Measurements from ENCODE around the gene CNTNAP2.
"Not testable (repeated sequence)": the region's sequence is repeated elsewhere in the genome, so short reads cannot be mapped to it uniquely, and the experiment has no call there.

The CNTNAP2 gene

GRCh38 chr7:148255333-148255732, 2138.7 kb downstream of the CNTNAP2 start:
- DNase-seq = no peak

DNA sequence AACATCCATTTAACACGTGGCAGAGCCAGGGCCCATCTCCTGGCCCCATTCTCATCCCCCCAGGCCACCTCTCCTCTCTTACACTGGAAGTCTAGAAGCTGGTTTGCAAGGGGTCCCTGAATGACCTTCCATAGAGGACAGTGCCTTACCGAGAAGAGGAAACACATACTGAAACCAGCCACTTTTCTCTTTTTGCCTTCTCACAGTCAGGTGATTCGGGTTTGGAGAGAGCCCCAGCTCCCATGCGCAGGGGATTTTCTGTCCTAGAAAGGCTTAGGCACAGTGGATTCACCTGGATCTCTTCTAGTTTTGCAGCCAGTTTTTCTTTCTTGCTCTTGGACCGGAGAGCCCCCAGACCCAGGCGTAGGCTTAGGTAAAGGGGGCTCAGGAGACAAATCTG, 2139.8 kb downstream of the CNTNAP2 start:
- no peak for DNase-seq

DNA sequence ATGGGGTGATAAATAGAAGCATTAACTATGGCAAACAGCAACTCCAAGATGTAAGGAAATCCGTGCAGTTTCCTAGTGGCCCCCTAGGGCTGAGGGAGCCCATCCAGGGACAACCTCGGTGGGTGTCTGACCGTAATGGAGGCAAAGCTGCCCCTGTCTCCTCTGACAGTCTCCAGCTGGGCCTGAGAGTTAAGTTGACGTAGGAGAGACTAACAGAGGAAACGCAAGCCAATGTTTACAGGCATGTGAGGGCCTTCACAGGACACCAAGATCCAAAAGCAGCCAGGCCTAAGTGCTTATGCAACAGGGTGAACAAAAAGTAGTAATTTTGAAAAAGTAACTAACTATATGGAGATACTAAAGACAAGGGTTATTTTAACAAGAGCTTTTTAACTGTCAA, 2144.0 kb downstream of the CNTNAP2 start:
- no peak for DNase-seq

DNA sequence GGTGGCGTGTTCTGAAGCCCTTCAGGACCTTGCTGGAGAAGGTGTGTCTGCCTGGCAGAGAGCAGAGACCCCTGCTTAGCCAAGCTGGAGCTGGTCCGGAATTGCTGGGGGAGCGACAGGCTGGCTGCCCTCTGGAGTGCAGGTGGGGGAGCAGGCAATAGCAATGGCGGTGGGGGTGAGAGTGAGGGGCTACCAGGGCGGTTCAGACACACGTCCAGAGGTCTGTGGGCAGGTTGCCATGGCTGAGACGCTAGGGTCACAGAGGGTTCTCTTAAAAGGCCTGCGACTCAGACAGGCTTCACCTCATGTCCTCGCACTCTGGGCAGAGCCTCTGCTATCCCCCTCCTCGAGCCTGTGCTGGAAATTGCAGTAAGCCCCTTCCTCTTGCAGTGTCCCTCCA, 2144.9 kb downstream of the CNTNAP2 start:
- no peak for DNase-seq

- DNase-seq = no peak
These were observed 2145.5 kb downstream of the CNTNAP2 start for GRCh38 chr7:148261996-148262688.

GRCh38 chr7:148262721-148263229, 2146.2 kb downstream of the CNTNAP2 start:
- DNase-seq = peak in 4 of 5 donors; percentile 30 to 50 (median 34)

DNA sequence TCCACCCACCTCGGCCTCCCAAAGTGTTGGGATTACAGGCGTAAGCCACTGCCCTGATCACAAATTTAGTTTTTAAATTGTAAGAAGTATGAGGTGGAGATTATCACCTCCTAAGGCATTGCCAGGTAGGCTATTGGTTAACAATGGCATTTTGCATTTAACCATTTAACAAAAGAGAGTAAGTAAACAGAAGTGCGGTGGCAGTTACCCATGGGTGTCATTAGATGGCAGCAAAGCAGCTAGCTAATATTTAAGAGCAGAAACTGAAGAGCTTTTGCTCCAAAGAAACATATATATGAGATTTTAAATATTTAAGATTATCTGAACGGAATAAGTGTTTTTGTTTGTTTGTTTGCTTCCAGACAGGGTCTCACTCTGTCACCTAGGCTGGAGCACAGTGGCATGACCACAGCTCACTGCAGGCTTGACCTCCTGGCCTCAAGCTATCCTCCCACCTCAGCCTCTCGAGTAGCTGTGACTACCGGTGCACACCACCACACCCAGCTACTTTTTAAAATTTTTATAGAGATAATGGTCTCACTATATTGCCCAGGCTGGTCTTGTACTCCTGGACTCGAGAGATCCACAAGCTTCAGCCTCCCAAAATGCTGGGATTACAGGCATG, 2148.4 kb downstream of the CNTNAP2 start:
- DNase-seq = no peak

GRCh38 chr7:148265896-148266295, 2149.3 kb downstream of the CNTNAP2 start:
- no peak for DNase-seq

GRCh38 chr7:148266795-148267194, 2150.2 kb downstream of the CNTNAP2 start:
- DNase-seq = no peak

DNA sequence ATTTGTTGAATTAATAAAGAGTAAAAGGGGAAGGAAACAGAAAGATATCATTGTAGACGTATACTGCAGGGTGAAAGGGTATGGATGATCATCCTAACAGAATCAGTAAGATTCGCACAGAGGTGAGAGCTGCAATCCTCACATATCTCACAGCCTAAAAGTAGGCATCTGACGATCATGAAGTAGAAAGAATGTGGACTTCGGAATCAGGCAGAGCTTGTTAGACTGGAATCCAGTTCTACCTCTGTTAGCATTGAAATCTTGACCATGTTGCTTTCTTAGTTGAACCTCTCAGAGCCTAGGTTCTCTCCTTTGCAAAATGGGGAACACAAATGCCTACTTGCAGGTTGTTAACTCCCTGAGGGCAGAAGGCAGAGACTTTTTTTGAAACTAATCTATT, 2154.0 kb downstream of the CNTNAP2 start:
- DNase-seq = no peak

DNA sequence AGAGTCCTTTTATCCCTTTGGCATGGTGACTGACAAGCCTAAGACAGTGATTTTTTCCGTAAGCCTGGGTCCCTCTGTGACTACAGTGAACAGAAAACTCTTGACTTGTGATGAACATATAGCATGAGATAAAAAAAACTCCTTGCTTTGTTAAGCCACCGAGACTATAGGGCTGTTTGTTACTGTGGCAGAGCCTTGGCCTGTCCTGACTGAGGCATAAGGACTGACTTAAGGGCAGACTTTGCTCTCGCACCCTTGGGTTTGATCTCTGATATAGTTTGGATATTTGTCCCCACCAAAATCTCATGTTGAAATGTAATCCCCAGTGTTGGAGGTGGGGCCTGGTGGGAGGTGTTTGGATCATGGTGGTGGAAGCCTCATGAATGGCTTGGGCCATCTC, 2157.5 kb downstream of the CNTNAP2 start:
- no peak for DNase-seq

- DNase-seq = no peak
These were observed 2158.8 kb downstream of the CNTNAP2 start for GRCh38 chr7:148275359-148275890.

- no peak for DNase-seq
These were observed 2159.9 kb downstream of the CNTNAP2 start for GRCh38 chr7:148276314-148277041.

DNA sequence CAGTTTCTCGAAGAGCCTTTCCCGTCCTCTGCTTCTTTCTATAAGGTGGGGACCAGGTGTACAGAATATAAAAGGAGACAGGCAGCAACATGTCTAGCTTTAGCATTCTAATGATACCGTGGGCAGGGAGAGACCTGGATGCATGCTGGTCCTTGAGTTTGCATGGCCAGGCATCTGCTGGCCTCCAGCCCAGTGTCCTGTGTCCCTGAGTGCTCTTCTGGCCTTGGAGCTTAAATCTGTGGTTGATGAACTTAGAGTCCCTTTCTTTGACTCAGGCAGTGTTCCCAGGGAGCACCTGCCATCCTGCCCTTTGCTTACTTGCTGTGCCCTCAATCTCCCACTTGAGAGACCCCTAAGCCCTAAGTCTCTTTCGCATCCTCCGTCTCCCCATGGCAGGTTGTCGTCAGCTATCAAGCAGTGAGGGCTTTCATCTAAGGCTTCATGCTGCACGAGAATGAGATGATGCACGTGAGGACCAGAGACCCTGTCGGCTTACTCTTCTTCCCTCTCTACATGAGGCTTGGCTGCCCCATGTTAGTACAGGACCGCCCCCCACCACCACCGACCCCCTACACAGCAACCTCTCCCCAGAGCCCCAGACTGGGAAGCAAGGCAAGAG, 2160.6 kb downstream of the CNTNAP2 start:
- DNase-seq = no peak

GRCh38 chr7:148286150-148286549, 2169.5 kb downstream of the CNTNAP2 start:
- no peak for DNase-seq

DNA sequence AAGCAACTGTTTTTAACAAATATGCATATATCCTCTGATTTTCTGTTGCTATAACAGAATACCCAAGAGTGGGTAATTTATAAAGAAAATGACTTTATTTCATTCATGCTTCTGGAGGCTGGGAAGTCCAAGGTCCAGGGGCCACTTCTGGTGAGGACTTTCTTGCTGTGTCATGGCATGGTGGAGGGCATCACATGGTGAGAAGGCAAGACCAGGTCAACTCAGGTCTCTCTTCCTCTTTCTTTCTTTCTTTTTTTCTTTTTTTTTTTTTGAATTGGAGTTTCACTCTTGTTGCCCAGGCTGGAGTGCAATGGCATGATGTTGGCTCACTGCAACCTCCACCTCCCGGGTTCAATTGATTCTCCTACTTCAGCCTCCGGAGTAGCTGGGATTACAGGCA, 2170.9 kb downstream of the CNTNAP2 start:
- DNase-seq = no peak

GRCh38 chr7:148288592-148289151, 2172.1 kb downstream of the CNTNAP2 start:
- DNase-seq = no peak

GRCh38 chr7:148289630-148290029, 2173.0 kb downstream of the CNTNAP2 start:
- DNase-seq = no peak

DNA sequence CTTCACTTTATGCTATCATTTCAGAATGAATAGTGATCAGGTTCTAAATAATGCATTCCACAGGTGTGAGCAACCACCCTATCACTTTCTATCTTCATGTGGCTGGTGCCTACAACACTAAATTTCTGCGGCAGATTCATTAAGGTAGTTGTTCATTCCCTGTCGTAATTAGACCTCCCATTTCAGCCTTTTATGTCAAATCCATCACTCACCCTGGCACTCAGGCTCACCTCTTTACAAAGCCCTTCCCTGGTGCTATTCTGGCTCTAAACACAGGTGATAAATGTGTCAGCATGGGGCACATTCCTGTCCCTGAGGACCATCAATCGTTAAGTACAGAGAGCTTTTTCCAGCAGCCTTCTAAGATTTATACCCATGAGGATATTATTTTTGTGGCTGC, 2173.9 kb downstream of the CNTNAP2 start:
- DNase-seq = no peak

- DNase-seq = no peak
These were observed 2175.2 kb downstream of the CNTNAP2 start for GRCh38 chr7:148291799-148292198.

- DNase-seq = no peak
These were observed 2180.5 kb downstream of the CNTNAP2 start for GRCh38 chr7:148296994-148297644.

DNA sequence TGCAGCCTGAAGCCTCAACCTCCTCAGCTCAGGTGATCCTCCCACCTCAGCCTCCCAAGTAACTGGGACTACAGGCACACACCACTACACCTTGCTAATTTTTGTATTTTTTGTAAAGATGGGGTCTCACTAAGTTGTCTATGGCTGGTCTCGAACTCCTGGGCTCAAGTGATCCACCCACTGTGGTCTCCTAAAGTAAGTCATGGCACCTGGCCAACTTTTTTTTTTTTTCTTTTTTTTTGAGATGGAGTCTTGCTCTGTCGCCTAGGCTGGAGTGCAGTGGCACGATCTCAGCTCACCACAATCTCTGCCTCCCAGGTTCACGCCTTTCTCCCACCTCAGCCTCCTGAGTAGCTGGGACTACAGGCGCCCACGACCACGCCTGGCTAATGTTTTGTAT, 2182.2 kb downstream of the CNTNAP2 start:
- DNase-seq = not testable (repeated sequence)
